ENCODE data around the gene SGMS2. TPM values are rescaled to one million over a fixed set of nuclear protein-coding genes. Genes with fewer than 3 reads are reported as not detected.

Gene SGMS2
- total RNA-seq, 6 experiments from 2014 or later: 12.3 to 67.8 (median 29.3) TPM

DNA sequence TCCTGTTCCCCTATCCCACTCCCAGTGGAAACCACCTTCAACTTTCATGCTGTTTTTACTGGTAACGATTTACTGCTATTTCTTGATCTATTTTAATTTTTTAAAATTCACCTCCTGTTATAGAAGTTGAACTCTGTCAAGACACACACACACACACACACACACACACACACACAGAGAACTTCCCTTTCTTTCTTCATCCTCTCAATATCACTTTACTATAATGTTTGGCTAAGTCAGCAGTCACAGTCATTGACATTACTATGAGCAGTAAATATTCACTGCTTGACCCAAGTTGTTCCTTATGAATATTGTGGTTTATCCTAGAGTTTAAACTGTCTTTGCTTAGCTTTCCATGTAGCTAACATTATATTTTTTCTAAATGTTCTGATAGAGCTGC, 24.0 kb upstream of the SGMS2 start:
- intact Hi-C loops (cut with DNase I): no loop called here
- H3K9me3 ChIP-seq: no peaks in the 10 kb centered on the region
- no peak for TF ChIP-seq POLR2A (IDR thresholded peaks at IDR 0.05)
- TF ChIP-seq, protein P1, sequence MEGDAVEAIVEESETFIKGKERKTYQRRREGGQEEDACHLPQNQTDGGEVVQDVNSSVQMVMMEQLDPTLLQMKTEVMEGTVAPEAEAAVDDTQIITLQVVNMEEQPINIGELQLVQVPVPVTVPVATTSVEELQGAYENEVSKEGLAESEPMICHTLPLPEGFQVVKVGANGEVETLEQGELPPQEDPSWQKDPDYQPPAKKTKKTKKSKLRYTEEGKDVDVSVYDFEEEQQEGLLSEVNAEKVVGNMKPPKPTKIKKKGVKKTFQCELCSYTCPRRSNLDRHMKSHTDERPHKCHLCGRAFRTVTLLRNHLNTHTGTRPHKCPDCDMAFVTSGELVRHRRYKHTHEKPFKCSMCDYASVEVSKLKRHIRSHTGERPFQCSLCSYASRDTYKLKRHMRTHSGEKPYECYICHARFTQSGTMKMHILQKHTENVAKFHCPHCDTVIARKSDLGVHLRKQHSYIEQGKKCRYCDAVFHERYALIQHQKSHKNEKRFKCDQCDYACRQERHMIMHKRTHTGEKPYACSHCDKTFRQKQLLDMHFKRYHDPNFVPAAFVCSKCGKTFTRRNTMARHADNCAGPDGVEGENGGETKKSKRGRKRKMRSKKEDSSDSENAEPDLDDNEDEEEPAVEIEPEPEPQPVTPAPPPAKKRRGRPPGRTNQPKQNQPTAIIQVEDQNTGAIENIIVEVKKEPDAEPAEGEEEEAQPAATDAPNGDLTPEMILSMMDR (IDR thresholded peaks at IDR 0.05): no peak
- no peaks in the 10 kb centered on the region for H3K4me1 ChIP-seq
- no peak for DNase-seq
- H3K27ac ChIP-seq: no peak overlapping the region
- H3K4me3 ChIP-seq: no peak overlapping the region
- H3K27me3 ChIP-seq: no peaks in the 10 kb centered on the region
- WGBS (ENCODE audit: insufficient coverage, low coverage, low lambda C conversion rate, missing lambda C conversion rate): 40% methylated on average over 1 of the region's 1 CpG
- peak in 1 of 4 donors; percentile 39 for ATAC-seq
- no peaks in the 10 kb centered on the region for H3K36me3 ChIP-seq

DNA sequence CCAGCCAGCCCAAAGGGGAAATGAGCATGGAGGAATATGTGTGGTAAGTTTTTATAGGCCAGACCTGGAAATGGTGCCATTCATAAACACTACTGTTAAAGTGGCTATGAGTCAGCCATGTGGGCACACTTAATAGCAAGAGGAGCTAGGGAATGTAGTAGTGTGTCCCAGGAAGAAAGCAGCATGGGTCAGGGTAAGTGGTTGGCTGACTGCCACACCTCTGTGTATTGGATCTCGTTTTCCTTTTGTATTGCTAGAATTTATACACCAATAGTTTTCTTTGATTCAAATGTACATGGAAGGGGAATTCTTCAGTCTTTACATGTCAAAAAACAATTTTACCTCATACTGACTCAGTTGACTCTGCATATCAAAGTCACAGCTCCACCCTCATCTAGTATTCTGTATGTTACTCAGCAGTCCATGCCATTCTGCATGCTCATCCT, 22.9 kb upstream of the SGMS2 start:
- intact Hi-C loops (cut with DNase I): no loop called here
- no peaks in the 10 kb centered on the region for H3K36me3 ChIP-seq
- H3K4me3 ChIP-seq: no peak overlapping the region
- no peaks in the 10 kb centered on the region for H3K27me3 ChIP-seq
- no peaks in the 10 kb centered on the region for H3K4me1 ChIP-seq
- no peaks in the 10 kb centered on the region for H3K9me3 ChIP-seq
- 64% methylated on average over 1 of the region's 1 CpG for WGBS (ENCODE audit: insufficient coverage, low coverage, low lambda C conversion rate, missing lambda C conversion rate)
- TF ChIP-seq, protein P1 (IDR thresholded peaks at IDR 0.05): no peak
- no peak for TF ChIP-seq POLR2A (IDR thresholded peaks at IDR 0.05)
- H3K27ac ChIP-seq: no peak overlapping the region
- DNase-seq: no peak
- ATAC-seq: no peak

DNA sequence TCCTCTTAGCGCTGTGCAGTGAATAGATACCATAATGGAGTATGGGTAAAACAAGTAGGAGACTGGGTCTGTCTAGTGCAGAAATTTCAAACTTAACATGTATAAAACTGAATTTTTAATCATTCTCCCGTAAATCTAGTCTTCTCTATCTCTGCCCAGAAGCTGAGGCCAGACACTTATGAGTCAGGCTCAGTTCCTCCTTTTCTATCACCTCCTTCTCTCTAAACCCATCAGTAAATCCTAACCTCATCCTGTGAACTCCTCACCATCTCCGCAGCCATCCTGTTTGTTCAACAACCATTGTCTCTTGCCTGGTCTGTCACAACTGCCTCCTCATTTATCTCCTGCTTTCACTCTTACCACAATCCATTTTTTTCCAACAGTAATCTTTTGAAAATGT, 19.8 kb upstream of the SGMS2 start:
- H3K4me1 ChIP-seq: peaks cover 0 to 5% (median 0%) of the 10 kb centered on the region in 4 donors
- 61% methylated on average over 3 of the region's 3 CpGs for WGBS (ENCODE audit: insufficient coverage, low coverage, low lambda C conversion rate, missing lambda C conversion rate)
- DNase-seq: no peak
- no peak overlapping the region for H3K4me3 ChIP-seq
- TF ChIP-seq POLR2A (IDR thresholded peaks at IDR 0.05): no peak
- H3K27me3 ChIP-seq: no peaks in the 10 kb centered on the region
- no peak overlapping the region for H3K27ac ChIP-seq
- no peaks in the 10 kb centered on the region for H3K36me3 ChIP-seq
- no peaks in the 10 kb centered on the region for H3K9me3 ChIP-seq
- ATAC-seq: no peak
- intact Hi-C loops (cut with DNase I): no loop called here

DNA sequence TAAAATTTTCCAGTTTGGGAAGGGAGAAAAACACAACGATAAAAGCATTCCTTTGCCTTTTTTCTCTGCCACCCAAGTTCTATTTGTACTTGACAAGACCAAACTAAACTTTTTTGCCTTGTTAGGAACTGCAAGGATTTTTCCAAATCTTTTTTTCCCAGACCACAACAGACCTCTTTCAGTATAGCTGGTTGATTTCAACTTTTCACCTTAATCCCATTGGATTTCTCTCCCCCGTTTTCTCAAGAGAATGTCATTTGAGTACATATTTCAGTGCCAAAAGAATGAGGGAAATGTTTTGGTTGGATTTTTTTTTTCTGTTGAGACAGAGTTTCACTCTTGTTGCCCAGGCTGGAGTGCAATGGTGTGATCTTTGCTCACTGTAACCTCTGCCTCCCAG, 18.5 kb upstream of the SGMS2 start:
- DNase-seq: no peak
- intact Hi-C loops (cut with DNase I): no loop called here
- Histone ChIP-seq H3K9me3 (no peaks in the 10 kb centered on the region), H3K4me1 (peaks cover 0 to 5% (median 0%) of the 10 kb centered on the region in 4 donors), H3K27me3 (no peaks in the 10 kb centered on the region), H3K27ac (no peak overlapping the region), H3K36me3 (no peaks in the 10 kb centered on the region), H3K4me3 (no peak overlapping the region)
- no peak for ATAC-seq
- no peak for TF ChIP-seq POLR2A (IDR thresholded peaks at IDR 0.05)
- TF ChIP-seq, protein P1 (IDR thresholded peaks at IDR 0.05): no peak
- WGBS (ENCODE audit: insufficient coverage, low coverage, low lambda C conversion rate, missing lambda C conversion rate): 64% methylated on average over 2 of the region's 2 CpGs

DNA sequence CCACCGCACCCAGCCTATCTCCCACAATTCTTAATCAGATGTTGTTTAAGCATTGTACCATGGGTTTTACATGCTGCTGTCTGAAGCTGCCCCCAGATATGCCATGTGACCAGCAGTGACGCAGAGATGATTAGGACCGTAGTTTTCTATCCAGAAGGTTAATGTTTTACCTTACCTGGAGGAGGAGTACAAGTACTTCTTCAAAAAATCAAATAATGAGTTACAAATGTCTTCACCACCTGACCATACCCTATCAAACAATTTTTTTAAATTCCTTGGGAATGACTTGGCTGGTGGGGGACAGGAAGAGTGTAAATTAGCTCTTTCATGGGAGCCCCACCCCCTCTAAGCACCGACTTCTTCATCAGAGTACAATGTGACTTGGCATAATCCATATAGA, 16.2 kb upstream of the SGMS2 start:
- ATAC-seq (peak in 2 of 4 donors; percentile 23 to 79), DNase-seq (no peak)
- peaks cover 0 to 5% (median 0%) of the 10 kb centered on the region in 4 donors for H3K4me1 ChIP-seq
- no peak overlapping the region for H3K27ac ChIP-seq
- TF ChIP-seq, protein P1 (IDR thresholded peaks at IDR 0.05): no peak
- no peak for TF ChIP-seq POLR2A (IDR thresholded peaks at IDR 0.05)
- no peaks in the 10 kb centered on the region for H3K9me3 ChIP-seq
- H3K27me3 ChIP-seq: no peaks in the 10 kb centered on the region
- no peaks in the 10 kb centered on the region for H3K36me3 ChIP-seq
- 50% methylated on average over 4 of the region's 4 CpGs for WGBS (ENCODE audit: insufficient coverage, low coverage, low lambda C conversion rate, missing lambda C conversion rate)
- H3K4me3 ChIP-seq: no peak overlapping the region
- intact Hi-C loops (cut with DNase I): no loop called here
